HFFc6 (cell line): ENCODE measurements around the gene KCNQ1. TPM values are rescaled to one million over a fixed set of nuclear protein-coding genes. Genes with fewer than 3 reads are reported as not detected.
A peak's percentile ranks its signal among the peaks of the same experiment; 100 is the strongest.

Experiments
- DNase-seq: peaks from one replicate; pipeline ENCODE4 v3.0.0-alpha.2; 2018
- H3K27ac Mint-ChIP-seq: 2 replicates; pipeline ENCODE4 v1.8.0; 2020; ENCODE audit warnings: mild to moderate bottlenecking, mixed read lengths
- H3K27me3 Mint-ChIP-seq: 2 replicates; pipeline ENCODE4 v1.8.0; 2021; ENCODE audit warnings: mild to moderate bottlenecking, moderate library complexity, mixed read lengths; ENCODE audit not compliant: insufficient read depth
- H3K36me3 Mint-ChIP-seq: 2 replicates; pipeline ENCODE4 v1.8.0; 2021; ENCODE audit warnings: low read depth, mixed read lengths
- H3K4me1 Mint-ChIP-seq: 2 replicates; pipeline ENCODE4 v1.8.0; 2020; ENCODE audit warnings: low read depth, mixed read lengths
- H3K4me3 Mint-ChIP-seq: 2 replicates; pipeline ENCODE4 v1.8.0; 2020; ENCODE audit warnings: mild to moderate bottlenecking, moderate library complexity, mixed read lengths
- H3K9me3 Mint-ChIP-seq: 2 replicates; pipeline ENCODE4 v1.8.0; 2020; ENCODE audit warnings: mild to moderate bottlenecking, mixed read lengths
- total RNA-seq, 6 experiments: library from RNA; stranded (reverse); fragmentation: NEBNext Ultra II Directional; extraction: Animal tissue kit (Norgen Biotek cat#: 25700); gene quantifications; 2 replicates in 1 of 6; 3 replicates in 5 of 6; pipeline ENCODE4 v1.2.3, GENCODE V29; 2021
- TF ChIP-seq, protein P1 (sequence below): fragments of 200-600 bp; sonication (generic); IDR thresholded peaks from 2 replicates; pipeline ENCODE4 v1.5.0; 2021; ENCODE audit warnings: antibody characterized with exemption, mild to moderate bottlenecking

Gene KCNQ1
- total RNA-seq, 6 experiments from 2014 or later: not detected

DNA sequence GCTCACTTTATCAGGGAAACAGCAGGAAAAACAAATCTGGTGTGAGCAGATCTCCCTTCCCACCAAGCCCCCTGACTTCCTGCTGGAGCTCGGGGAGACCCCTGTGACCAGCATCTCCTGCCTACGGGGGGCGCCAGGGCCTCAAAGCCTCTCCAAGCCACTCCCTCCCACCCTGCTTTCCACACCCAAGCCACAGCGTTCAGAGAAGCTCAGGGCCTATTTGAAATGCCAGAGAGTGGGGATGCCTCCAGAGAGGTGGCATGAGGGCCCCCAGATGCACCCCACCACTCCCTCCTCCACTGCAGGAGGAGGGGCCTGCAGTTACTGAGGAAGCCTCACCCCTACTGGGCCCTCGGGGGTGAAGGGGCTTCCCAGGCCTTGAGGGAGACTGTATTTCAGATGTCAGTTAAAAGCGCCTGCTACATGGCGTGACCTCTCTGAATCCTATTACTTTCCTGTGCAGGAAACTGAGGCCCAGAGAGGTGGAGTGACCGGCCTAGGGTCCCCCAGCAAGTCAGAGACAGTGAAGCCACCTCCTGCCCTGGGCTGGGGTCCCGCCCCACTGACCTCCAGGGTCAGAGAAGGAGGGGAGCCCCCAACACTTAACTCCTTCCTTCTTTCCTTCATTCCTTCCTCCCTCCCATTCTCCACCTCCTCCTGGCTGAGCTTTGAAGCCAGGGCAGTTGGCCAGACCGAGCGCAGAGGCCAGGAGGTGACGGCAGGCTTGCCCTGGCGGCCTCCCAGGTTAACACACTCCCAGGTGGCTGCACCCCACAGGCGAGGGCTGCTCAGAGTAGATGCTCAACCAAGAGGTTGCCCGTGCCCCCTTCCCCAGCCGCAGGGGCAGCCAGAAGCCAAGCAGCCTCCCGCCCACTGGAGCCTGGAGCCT is 446.8 kb downstream of the KCNQ1 start:
- Mint-ChIP-seq H3K27ac (peak overlapping the region; percentile 80), H3K9me3 (no peaks in the 10 kb centered on the region), H3K27me3 (no peaks in the 10 kb centered on the region; the same call in 1 of the 2 replicates), H3K4me3 (peak overlapping the region; percentile 90), H3K4me1 (peaks cover 7% of the 10 kb centered on the region), H3K36me3 (no peaks in the 10 kb centered on the region)
- no peak for DNase-seq
- TF ChIP-seq, protein P1, sequence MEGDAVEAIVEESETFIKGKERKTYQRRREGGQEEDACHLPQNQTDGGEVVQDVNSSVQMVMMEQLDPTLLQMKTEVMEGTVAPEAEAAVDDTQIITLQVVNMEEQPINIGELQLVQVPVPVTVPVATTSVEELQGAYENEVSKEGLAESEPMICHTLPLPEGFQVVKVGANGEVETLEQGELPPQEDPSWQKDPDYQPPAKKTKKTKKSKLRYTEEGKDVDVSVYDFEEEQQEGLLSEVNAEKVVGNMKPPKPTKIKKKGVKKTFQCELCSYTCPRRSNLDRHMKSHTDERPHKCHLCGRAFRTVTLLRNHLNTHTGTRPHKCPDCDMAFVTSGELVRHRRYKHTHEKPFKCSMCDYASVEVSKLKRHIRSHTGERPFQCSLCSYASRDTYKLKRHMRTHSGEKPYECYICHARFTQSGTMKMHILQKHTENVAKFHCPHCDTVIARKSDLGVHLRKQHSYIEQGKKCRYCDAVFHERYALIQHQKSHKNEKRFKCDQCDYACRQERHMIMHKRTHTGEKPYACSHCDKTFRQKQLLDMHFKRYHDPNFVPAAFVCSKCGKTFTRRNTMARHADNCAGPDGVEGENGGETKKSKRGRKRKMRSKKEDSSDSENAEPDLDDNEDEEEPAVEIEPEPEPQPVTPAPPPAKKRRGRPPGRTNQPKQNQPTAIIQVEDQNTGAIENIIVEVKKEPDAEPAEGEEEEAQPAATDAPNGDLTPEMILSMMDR: no peak

GRCh38 chr11:2892215-2892966 is 447.6 kb downstream of the KCNQ1 start:
- Mint-ChIP-seq H3K27me3 (no peaks in the 10 kb centered on the region; the same call in 1 of the 2 replicates), H3K36me3 (no peaks in the 10 kb centered on the region), H3K4me1 (peaks cover 7% of the 10 kb centered on the region), H3K9me3 (no peaks in the 10 kb centered on the region), H3K27ac (peak overlapping the region; percentile 80), H3K4me3 (peak overlapping the region; percentile 90)
- DNase-seq: peak; percentile 26
- TF ChIP-seq, protein P1: peak; percentile 96

- TF ChIP-seq, protein P1: no peak
- H3K9me3 Mint-ChIP-seq: no peaks in the 10 kb centered on the region
- H3K4me1 Mint-ChIP-seq: peaks cover 12% of the 10 kb centered on the region
- H3K27ac Mint-ChIP-seq: peak overlapping the region; percentile 80
- H3K4me3 Mint-ChIP-seq: peak overlapping the region; percentile 90
- no peak for DNase-seq
- no peaks in the 10 kb centered on the region; the same call in 1 of the 2 replicates for H3K27me3 Mint-ChIP-seq
- H3K36me3 Mint-ChIP-seq: no peaks in the 10 kb centered on the region
These were observed 448.2 kb downstream of the KCNQ1 start for GRCh38 chr11:2892967-2893528.

DNA sequence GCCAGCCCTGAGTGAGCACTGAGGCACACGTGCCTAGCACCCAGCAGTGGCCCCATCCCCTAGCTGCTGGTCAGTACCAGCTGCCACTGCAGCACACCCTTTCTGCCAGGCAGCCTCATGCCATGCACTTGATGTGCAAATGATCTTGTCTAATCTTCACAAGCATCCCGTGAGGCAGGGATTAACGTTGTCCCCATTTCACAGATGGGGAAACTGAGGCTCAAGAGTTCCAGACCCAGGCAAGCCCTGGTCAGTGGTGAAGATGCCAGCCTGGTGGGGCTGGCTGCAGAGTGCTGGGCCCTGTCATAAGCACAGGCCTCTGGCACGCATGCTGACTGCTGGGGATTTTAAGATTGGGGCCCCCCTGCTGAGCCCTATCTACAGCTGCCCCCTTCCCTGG is 449.1 kb downstream of the KCNQ1 start:
- TF ChIP-seq, protein P1: no peak
- Mint-ChIP-seq H3K27ac (no peak overlapping the region), H3K4me3 (no peak overlapping the region), H3K36me3 (no peaks in the 10 kb centered on the region), H3K9me3 (no peaks in the 10 kb centered on the region), H3K4me1 (peaks cover 21% of the 10 kb centered on the region), H3K27me3 (no peaks in the 10 kb centered on the region; the same call in 1 of the 2 replicates)
- no peak for DNase-seq

- TF ChIP-seq, protein P1: no peak
- Mint-ChIP-seq H3K27ac (no peak overlapping the region), H3K9me3 (no peaks in the 10 kb centered on the region), H3K36me3 (no peaks in the 10 kb centered on the region), H3K4me1 (peaks cover 36% of the 10 kb centered on the region), H3K27me3 (no peaks in the 10 kb centered on the region; the same call in 1 of the 2 replicates), H3K4me3 (no peak overlapping the region)
- no peak for DNase-seq
These were observed 451.2 kb downstream of the KCNQ1 start for GRCh38 chr11:2896047-2896446.
